Activated gamma-delta T cell treated with anti-CD3 and anti-CD28 coated beads, Interleukin-2, amount 50 U/mL, for 16 hours (primary cell): ENCODE measurements around the gene GUCA1A.
"Not testable (repeated sequence)": the region's sequence is repeated elsewhere in the genome, so short reads cannot be mapped to it uniquely, and the experiment has no call there.

Experiments
- DNase-seq: peaks from one replicate; pipeline ENCODE4 v3.0.0-alpha.2; 2020; ENCODE audit warnings: low read depth

Gene GUCA1A

DNA sequence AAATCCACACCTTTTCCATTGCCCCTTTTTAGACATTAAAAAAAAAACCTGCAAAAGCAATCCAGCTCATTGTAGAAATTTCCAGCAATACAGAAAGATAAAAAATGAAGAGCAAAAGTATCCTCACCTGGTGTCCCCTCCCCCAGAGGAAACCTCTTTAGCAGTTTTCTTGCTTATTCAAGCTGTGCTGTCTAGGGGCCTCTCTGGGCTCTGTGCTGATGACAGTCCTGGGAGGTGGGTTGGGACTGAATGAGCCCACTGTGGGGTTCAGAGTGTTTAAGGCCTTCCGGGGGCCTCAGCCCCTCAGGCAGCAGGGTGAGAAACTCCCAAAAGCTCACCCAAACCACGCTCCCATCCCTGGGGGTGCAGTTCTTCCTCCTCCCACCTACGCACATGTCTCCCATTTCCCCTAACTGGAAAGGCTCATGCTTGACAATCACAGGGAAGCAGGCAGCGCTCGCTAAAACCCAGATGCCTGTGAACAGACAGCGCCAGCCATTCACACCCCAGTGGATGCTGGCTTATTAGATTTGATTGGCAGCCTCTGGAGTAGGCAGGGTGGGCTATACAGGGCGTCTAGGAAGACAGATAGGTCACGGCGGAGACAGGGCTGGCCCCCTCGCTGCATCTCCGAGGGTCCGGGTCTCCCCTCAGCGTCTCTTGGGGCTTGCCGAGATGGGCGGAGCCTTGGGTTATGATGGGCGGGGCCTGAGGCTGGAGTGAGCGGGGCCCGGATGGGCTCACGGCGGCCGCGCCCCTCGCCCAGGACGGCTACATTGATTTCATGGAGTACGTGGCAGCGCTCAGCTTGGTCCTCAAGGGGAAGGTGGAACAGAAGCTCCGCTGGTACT is 4.6 kb downstream of the GUCA1A start:
- DNase-seq = no peak

DNA sequence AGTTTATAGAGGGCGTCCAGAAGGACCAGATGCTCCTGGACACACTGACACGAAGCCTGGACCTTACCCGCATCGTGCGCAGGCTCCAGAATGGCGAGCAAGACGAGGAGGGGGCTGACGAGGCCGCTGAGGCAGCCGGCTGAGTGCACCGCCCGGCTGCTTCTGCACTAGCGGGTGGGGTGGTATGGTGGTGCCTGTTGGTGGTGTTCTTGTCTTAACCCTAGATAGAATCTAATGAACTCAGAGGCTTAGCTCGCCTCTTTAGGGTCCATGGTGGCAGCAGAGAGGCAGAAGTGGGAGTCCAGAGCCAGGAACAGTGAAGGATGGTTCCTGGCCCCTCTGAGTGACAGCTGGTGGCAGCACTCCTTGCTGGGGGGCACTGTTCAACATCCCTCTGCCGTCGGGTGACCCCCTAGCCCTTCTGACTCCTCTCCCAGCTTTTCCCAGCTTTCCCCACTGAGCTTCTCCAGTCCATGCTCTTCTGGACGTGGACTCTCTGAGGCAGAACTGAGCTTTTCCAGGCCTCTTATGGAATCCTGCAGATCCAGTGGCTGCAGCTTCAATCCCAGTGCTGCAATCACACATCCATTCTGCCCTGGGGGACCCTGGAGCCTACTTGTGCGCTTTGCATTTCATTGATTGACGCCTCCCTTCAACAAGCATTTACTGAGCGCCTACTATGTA is 6.2 kb downstream of the GUCA1A start:
- DNase-seq = no peak

DNA sequence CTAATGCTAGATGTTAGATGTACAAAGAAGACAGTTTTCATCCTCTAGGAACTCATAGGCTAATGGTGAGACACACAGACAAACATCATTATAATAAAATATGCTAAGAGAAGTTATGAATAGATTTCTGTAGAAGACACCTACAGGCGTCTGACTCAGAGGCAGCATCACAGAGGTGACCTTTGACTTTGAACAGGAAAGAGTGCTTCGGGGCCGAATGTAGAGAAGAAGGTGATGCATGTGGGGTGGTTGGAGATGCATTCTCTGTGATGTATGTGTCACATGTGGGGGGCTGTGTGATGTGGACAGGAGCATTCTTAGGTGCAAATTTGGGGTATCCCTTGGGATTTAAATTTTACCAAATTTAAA is 6.8 kb downstream of the GUCA1A start:
- DNase-seq = no peak

- no peak for DNase-seq
These were observed 8.9 kb downstream of the GUCA1A start for GRCh38 chr6:42182101-42182500.

DNA sequence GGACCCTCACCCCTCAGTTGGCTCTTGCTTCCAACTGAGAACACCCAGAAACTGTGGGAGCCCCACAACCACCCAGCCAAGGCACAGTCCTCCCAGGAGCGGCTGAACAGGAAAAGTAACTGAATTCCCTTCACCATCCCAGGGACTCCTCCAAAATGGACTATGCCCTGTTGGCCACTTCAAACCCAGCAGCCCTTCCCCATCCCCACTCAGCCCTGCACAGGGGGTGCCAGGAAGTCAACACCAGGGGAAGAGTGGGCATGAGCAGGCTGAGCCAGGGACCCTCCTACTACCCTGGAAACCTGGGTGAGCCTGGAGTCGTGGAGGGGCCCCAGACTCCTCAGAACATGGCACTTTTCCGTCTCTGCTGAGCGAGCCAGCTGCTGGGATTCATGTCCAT is 11.3 kb downstream of the GUCA1A start:
- no peak for DNase-seq

GRCh38 chr6:42185597-42185996 is 12.4 kb downstream of the GUCA1A start:
- no peak for DNase-seq

DNA sequence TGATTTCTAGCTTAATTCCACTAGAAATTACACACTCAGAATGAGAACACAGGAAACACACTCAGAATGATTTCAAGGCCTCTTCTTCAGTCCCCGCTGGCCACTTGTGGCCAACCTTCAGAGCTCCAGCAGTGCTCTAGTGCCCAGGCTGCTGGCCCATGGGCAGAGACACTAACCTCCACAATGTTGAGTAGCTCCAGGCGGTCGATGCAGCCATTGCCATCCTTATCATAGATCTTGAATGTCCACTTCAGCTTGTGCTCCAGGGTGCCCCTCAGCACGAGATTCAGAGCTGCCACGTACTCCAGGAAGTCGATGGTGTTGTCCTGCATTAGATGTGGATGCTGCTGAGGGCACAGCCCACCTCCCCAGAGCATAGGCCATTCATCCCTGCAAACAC is 15.2 kb downstream of the GUCA1A start:
- no peak for DNase-seq

- no peak for DNase-seq
These were observed 17.5 kb downstream of the GUCA1A start for GRCh38 chr6:42190554-42191183.

DNA sequence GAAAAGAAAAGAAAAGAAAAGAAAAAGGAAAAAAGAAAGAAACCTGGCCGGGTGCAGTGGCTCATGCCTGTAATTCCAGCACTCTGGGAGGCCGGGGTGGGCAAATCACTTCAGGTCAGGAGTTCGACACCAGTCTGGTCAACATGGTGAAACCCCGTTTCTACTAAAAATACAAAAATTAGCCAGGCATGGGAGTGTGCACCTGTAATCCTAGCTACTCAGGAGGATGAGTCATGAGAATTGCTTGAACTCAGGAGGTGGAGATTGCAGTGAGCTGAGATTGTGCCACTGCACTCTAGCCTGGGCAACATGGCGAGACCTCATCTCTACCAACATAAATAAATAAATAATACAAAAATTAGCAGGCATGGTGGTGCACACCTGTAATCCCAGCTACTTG is 19.2 kb downstream of the GUCA1A start:
- not testable (repeated sequence) for DNase-seq

- no peak for DNase-seq
These were observed 20.3 kb downstream of the GUCA1A start for GRCh38 chr6:42193491-42193894.

GRCh38 chr6:42194056-42194455 is 20.9 kb downstream of the GUCA1A start:
- DNase-seq = no peak

GRCh38 chr6:42195415-42195814 is 22.3 kb downstream of the GUCA1A start:
- no peak for DNase-seq

- no peak for DNase-seq
These were observed 24.6 kb downstream of the GUCA1A start for GRCh38 chr6:42197555-42198362.

- no peak for DNase-seq
These were observed 26.2 kb downstream of the GUCA1A start for GRCh38 chr6:42199106-42199981.

DNA sequence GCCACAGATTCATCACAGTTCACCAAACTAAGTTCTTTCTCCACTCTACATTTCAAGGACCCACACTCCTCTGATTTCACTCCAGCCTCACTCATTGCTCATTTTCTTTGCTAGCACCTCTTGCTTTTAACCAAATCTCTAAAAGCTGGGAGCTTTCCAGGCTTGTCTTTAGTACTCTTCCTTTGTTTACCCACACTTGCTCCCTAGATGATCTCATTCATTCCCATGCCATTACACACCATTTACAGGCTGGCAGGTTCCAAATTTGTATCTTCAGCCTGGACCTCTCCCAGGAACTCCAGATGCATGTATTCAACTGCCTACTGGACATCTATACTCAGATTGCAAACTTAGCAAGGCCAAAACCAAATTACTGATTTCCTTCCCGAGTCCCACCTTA is 26.9 kb downstream of the GUCA1A start:
- no peak for DNase-seq

- no peak for DNase-seq
These were observed 28.2 kb downstream of the GUCA1A start for GRCh38 chr6:42201382-42201781.

GRCh38 chr6:42202131-42202915 is 29.2 kb downstream of the GUCA1A start:
- DNase-seq = not testable (repeated sequence)

DNA sequence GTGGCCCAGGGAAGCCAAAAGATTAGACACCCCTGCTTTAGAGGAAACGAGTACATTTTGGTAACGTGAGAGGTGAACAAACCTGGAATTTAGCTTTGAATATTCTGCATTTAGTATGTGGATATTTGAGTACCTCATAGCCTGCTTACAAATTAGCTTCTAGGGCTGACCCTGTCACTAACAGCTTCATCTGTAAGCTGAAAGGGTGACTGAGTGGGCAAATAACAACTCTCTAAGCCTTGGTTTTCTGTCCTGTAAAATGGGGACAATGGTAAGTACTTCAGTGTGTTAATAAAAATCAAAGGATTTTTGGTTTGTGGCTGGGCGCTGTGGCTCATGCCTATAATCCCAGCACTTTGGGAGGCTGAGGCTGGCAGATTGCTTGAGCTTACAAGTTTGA is 30.0 kb downstream of the GUCA1A start:
- no peak for DNase-seq

DNA sequence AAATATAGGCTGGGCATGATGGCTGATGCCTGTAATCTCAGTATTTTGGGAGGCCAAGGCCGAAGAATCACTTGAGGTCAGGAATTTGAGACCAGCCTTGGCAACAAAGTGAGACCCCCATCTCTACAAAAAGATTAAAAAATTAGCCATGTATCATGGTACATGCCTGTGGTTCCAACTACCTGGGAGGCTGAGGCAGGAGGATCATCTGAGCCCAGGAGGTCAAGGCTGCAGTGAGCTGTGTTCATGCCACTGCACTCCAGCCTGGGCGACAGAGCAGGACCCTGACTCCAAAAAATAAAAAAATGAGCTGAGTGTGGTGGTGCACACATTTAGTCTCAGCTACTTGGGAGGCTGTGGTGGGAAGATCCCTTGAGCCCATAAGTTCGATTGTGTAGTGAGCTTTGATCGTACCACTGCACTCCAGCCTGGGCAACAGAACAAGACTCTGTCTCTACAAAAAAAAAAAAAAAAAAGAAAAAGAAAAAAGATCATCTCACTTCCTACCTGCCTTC is 31.7 kb downstream of the GUCA1A start:
- DNase-seq = no peak

DNA sequence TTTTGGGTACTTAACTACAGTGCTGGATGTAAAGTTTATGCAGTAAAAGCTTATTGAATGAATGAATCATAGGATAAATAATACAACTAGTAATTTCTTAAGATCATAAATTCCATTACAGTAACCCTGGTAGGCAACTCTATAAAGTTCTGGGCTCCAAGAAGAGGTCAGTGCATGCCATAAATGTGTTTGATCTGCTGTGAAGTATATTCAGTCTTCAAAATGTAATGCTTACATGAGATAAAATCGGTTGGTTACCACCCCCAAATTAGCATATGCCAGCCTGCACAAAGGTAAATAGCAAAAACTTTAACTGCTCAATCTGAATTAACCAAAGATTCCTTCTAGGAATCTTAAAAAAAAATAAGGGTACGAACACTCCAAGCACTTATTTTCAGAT is 34.4 kb downstream of the GUCA1A start:
- DNase-seq = not testable (repeated sequence)
